GM21723 (cell line): Measurements from ENCODE around the gene MUC12.
"Not testable (repeated sequence)": the region's sequence is repeated elsewhere in the genome, so short reads cannot be mapped to it uniquely, and the experiment has no call there.

Experiments used
- ATAC-seq: cut with Tn5 transposase; IDR thresholded peaks from one replicate; pipeline ENCODE4 v1.9.1; 2021; ENCODE audit warnings: mild to moderate bottlenecking, moderate library complexity; ENCODE audit not compliant: unreplicated experiment

Gene MUC12

GRCh38 chr7:101064176-101064550 lies 94.8 kb downstream of the MUC12 start:
- ATAC-seq = not testable (repeated sequence)

GRCh38 chr7:101065162-101065561 lies 95.8 kb downstream of the MUC12 start:
- ATAC-seq = not testable (repeated sequence)

GRCh38 chr7:101066141-101066832 lies 96.9 kb downstream of the MUC12 start:
- no peak for ATAC-seq

GRCh38 chr7:101066833-101067177 lies 97.4 kb downstream of the MUC12 start:
- no peak for ATAC-seq

GRCh38 chr7:101068401-101068800 lies 99.0 kb downstream of the MUC12 start:
- no peak for ATAC-seq
